HepG2 (cell line): ENCODE measurements around the gene MTA1. TPM values are rescaled to one million over a fixed set of nuclear protein-coding genes. Genes with fewer than 3 reads are reported as not detected.

Experiments
- ADNP ChIP-seq: sonication (generic); formaldehyde crosslinking; IDR thresholded peaks from 2 replicates; pipeline ENCODE4 v1.4.0; 2020; ENCODE audit warnings: missing genetic modification reagents
- BHLHE40 ChIP-seq: IDR thresholded peaks from 2 replicates; pipeline ENCODE4 v1.6.1; 2011; ENCODE audit warnings: low read length, improper control_type of control experiment
- CEBPZ ChIP-seq: IDR thresholded peaks from 2 replicates; pipeline ENCODE4 v1.6.1; 2012; ENCODE audit warnings: low read length, improper control_type of control experiment
- DDIT3 ChIP-seq: sonication (generic); formaldehyde crosslinking; IDR thresholded peaks from 2 replicates; pipeline ENCODE4 v1.4.0; 2020; ENCODE audit warnings: mild to moderate bottlenecking, missing genetic modification reagents
- ELF3 ChIP-seq: IDR thresholded peaks from 2 replicates; pipeline ENCODE4 v1.6.1; 2016; ENCODE audit warnings: missing genetic modification reagents, missing compliant biosample characterization
- EZH2 ChIP-seq: conservative IDR thresholded peaks from 2 replicates; pipeline ENCODE4 v1.6.1; 2012; ENCODE audit warnings: mild to moderate bottlenecking, low read depth, low read length, moderate library complexity
- FLYWCH1 ChIP-seq: sonication (generic); formaldehyde crosslinking; IDR thresholded peaks from 2 replicates; pipeline ENCODE4 v1.8.1; 2023; ENCODE audit warnings: mild to moderate bottlenecking, missing genetic modification reagents
- GABPB1 ChIP-seq: IDR thresholded peaks from 2 replicates; pipeline ENCODE4 v1.6.1; 2016; ENCODE audit warnings: mild to moderate bottlenecking, missing genetic modification reagents, moderate library complexity, missing compliant biosample characterization
- HDAC6 ChIP-seq: fragments of 200-600 bp; sonication (generic); IDR thresholded peaks from 2 replicates; pipeline ENCODE4 v1.7.0; 2017; ENCODE audit warnings: mild to moderate bottlenecking, antibody characterized with exemption, low read length, low read depth
- HIVEP1 ChIP-seq: sonication (generic); formaldehyde crosslinking; IDR thresholded peaks from 2 replicates; pipeline ENCODE4 v1.4.0; 2020; ENCODE audit warnings: mild to moderate bottlenecking, missing genetic modification reagents
- KDM5B ChIP-seq: sonication (generic); formaldehyde crosslinking; IDR thresholded peaks from 2 replicates; pipeline ENCODE4 v1.4.0; 2020; ENCODE audit warnings: missing genetic modification reagents, mild to moderate bottlenecking, borderline replicate concordance
- LCORL ChIP-seq, 2 experiments: fragments of 450-650 bp in 1 of 2; sonication (generic) in 1 of 2; formaldehyde crosslinking in 1 of 2; IDR thresholded peaks; 2 replicates each; pipeline versions ENCODE4 v1.5.0 to v1.6.1; 2017 to 2020; ENCODE audit warnings: antibody characterized with exemption in 1 of 2, missing genetic modification reagents in 1 of 2
- NR0B2 ChIP-seq: sonication (generic); formaldehyde crosslinking; IDR thresholded peaks from 2 replicates; pipeline ENCODE4 v1.4.0; 2020; ENCODE audit warnings: mild to moderate bottlenecking, missing genetic modification reagents
- RARA ChIP-seq: IDR thresholded peaks from 2 replicates; pipeline ENCODE4 v1.6.1; 2016; ENCODE audit warnings: missing genetic modification reagents, missing compliant biosample characterization
- TGIF2 ChIP-seq: IDR thresholded peaks from 2 replicates; pipeline ENCODE4 v1.6.1; 2016; ENCODE audit warnings: control low read depth, missing compliant biosample characterization
- XRCC5 ChIP-seq: fragments of 200-400 bp; formaldehyde crosslinking; optimal IDR thresholded peaks from 2 replicates; pipeline ENCODE3; 2017; ENCODE audit warnings: mild to moderate bottlenecking, low read length
- ZNF101 ChIP-seq: sonication (generic); formaldehyde crosslinking; IDR thresholded peaks from 2 replicates; pipeline ENCODE4 v1.4.0; 2020; ENCODE audit warnings: mild to moderate bottlenecking, low read depth, missing genetic modification reagents, borderline replicate concordance
- ZNF264 ChIP-seq: sonication (generic); formaldehyde crosslinking; IDR thresholded peaks from 2 replicates; pipeline ENCODE4 v1.4.0; 2020; ENCODE audit warnings: missing genetic modification reagents
- ZNF383 ChIP-seq: sonication (generic); formaldehyde crosslinking; IDR thresholded peaks from 2 replicates; pipeline ENCODE4 v1.4.0; 2020; ENCODE audit warnings: missing genetic modification reagents, mild to moderate bottlenecking, borderline replicate concordance
- ZNF512 ChIP-seq: sonication (generic); formaldehyde crosslinking; IDR thresholded peaks from 2 replicates; pipeline ENCODE4 v1.4.0; 2020; ENCODE audit warnings: mild to moderate bottlenecking, missing genetic modification reagents
- ZNF619 ChIP-seq: sonication (generic); formaldehyde crosslinking; IDR thresholded peaks from 2 replicates; pipeline ENCODE4 v1.4.0; 2020; ENCODE audit warnings: mild to moderate bottlenecking, missing genetic modification reagents
- ZNF703 ChIP-seq: sonication (generic); formaldehyde crosslinking; IDR thresholded peaks from 2 replicates; pipeline ENCODE4 v1.5.1; 2020; ENCODE audit warnings: missing genetic modification reagents, mild to moderate bottlenecking, moderate library complexity, borderline replicate concordance
- ZNF772 ChIP-seq: sonication (generic); formaldehyde crosslinking; IDR thresholded peaks from 2 replicates; pipeline ENCODE4 v1.5.0; 2020; ENCODE audit warnings: mild to moderate bottlenecking, missing genetic modification reagents
- ZNF773 ChIP-seq: sonication (generic); formaldehyde crosslinking; IDR thresholded peaks from 2 replicates; pipeline ENCODE4 v1.4.0; 2020; ENCODE audit warnings: missing genetic modification reagents, borderline replicate concordance
- ZNF83 ChIP-seq: sonication (generic); formaldehyde crosslinking; IDR thresholded peaks from 2 replicates; pipeline ENCODE4 v1.4.0; 2020; ENCODE audit warnings: missing genetic modification reagents, mild to moderate bottlenecking, borderline replicate concordance
- polyA plus RNA-seq, 8 experiments: library from polyadenylated mRNA; depleted of rRNA in 3 of 8; stranded (reverse) in 7 of 8; unstranded in 1 of 8; fragments of >200 nt; fragmentation: Illumina TruSeq in 4 of 8; extraction: Trizol in 4 of 8; gene quantifications; 2 replicates each; pipeline versions ENCODE4 v1.2.1 to v1.2.3, GENCODE V29; 2011 to 2016; ENCODE audit warnings: low read depth in 4 of 8, missing spikeins in 1 of 8, mixed read lengths in 1 of 8; ENCODE audit not compliant: insufficient read depth in 1 of 8
- total RNA-seq, 5 experiments: library from RNA; depleted of rRNA; stranded (reverse); fragments of >200 nt; fragmentation: Illumina TruSeq; extraction: Trizol; gene quantifications; 2 replicates each; pipeline ENCODE4 v1.2.3, GENCODE V29; 2016; ENCODE audit warnings: low read depth in 1 of 5

MTA1 gene
- total and polyA plus RNA-seq, 2 of the 13 experiments (the other 11 are each of a cell fraction or from before 2014, with no cell fraction given): 35.2 to 85.8 TPM

DNA sequence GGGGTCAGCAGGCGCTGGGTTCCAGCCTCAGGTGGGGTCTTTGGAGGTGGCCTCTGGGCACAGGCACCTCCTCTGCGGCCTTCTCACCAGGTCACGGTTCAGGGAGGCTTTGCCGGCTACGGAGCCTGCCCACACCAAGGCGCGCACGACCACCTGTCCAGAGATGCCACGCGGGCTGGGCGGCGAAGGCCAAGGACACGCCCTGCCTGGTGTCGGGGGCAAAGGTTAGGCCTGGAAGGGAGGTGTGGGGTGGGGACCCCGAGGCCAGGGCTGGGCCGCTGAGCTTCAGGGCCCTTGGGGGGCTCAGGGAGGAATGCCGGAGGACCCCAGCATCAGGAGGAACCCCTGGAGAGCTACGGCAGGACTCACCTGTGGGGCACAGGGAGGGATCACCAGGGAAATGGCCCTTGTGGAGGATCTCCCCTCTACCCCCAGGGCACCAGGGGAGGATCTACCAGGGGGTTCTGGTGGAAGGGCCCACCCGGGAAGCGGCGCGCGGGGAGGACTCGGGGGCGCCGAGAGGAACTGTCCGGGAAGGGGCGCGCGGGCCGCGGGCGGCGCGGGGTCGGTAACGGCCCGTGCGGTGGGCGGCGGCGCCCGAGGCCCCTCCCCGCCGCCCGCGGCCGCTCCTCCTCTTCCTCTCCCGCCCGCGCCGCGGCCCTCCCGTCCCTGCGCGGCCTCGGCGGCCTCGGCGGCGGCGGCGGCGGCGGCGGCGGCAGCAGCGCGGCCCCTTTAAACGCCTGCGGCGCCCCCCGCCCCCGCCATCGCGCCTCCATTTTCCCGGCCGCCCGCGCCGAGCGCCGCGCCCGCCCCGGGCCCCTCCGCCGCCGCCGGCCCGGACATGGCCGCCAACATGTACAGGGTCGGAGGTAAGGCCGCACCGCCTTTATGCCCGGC, at the start of gene MTA1 (continued):
- TF ChIP-seq DDIT3 (CRISPR knock-in tag) (no peak), ZNF772 (peak; percentile 84; the same call in 1 of the 2 replicates), FLYWCH1 (no peak), HIVEP1 (CRISPR knock-in tag) (peak; percentile 59; the same call in 1 of the 2 replicates), GABPB1 (CRISPR knock-in tag) (peak; percentile 70; the same call in 1 of the 2 replicates), XRCC5 (peak; percentile 38), ZNF619 (CRISPR knock-in tag) (peak; percentile 62; the same call in 1 of the 2 replicates), BHLHE40 (no peak), ZNF101 (no peak), ZNF773 (CRISPR knock-in tag) (peak; percentile 57; the same call in 1 of the 2 replicates), ADNP (CRISPR knock-in tag) (no peak), LCORL (IDR thresholded peaks at IDR 0.05) (no peak), LCORL (CRISPR knock-in tag; IDR thresholded peaks at IDR 0.05) (peak; percentile 80), CEBPZ (no peak), HDAC6 (no peak), KDM5B (peak; percentile 93), ELF3 (CRISPR knock-in tag) (no peak; the same call in 1 of the 2 replicates), ZNF383 (CRISPR knock-in tag) (no peak), ZNF512 (CRISPR knock-in tag) (no peak), TGIF2 (CRISPR knock-in tag) (no peak), EZH2 (no peak), NR0B2 (CRISPR knock-in tag) (no peak), ZNF83 (CRISPR knock-in tag) (no peak), ZNF703 (no peak), ZNF264 (no peak), RARA (CRISPR knock-in tag) (peak; percentile 48)
